ENCODE data around the gene RAB5IF.

GRCh38 chr20:36624944-36625324, 19.4 kb downstream of the RAB5IF start:
- TF ChIP-seq USF2 (IDR thresholded peaks at IDR 0.05; ENCODE audit: low read depth, low read length) (no peak), CTCF (conservative IDR thresholded peaks at IDR 0.05; ENCODE audit: low read depth, low read length) (no peak), MXI1 (IDR thresholded peaks at IDR 0.05; ENCODE audit: borderline replicate concordance, low read depth, low read length) (no peak), POLR2A (IDR thresholded peaks at IDR 0.05; ENCODE audit: low read depth, low read length) (no peak), MAZ (IDR thresholded peaks at IDR 0.05; ENCODE audit: borderline replicate concordance, low read depth, low read length) (no peak)
